Gastrocnemius medialis (tissue), 4 donors: ENCODE results near the gene SPACA5B.

Experiments
- POLR2A ChIP-seq, 2 donors: fragments of 450-650 bp; IDR thresholded peaks; one replicate each; pipeline ENCODE4 v1.6.1; 2017; ENCODE audit warnings: antibody characterized with exemption in 2 of 2, mild to moderate bottlenecking in 2 of 2, moderate library complexity in 2 of 2
- TF ChIP-seq, protein P1 (sequence below), 5 experiments: fragments of 450-650 bp in 3 of 5; fragments of 200-600 bp in 2 of 5; sonication (generic) in 2 of 5; IDR thresholded peaks in 4 of 5; conservative IDR thresholded peaks in 1 of 5; 1 replicate in 4 of 5; 2 replicates in 1 of 5; pipeline ENCODE4 v1.5.1; 2016 to 2019; ENCODE audit warnings: antibody characterized with exemption in 5 of 5, mild to moderate bottlenecking in 3 of 5, moderate library complexity in 3 of 5

DNA sequence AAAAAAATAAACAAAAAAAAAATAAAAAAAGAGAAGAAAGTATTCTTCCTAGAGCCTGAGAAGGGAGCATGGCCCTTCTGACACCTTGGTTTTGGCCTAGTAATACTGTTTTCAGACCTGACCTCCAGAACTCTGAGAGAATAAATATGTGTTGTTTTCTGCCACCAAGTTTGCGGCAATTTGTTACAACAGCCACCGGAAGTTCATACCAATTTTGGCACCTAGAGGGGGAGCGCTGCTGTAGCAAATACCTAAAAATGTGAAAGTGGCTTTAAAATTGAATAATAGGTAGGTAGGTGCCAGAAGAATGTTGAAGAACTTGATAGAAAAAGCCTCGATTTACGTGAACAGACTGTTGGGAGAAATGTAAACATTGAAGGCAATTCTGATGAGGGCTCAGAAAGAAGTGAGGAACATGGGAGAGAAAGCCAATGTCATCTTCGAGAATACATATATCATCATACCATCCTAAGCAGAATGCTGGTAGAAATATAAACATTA lies 27.5 kb upstream of the SPACA5B start:
- TF ChIP-seq, protein P1, sequence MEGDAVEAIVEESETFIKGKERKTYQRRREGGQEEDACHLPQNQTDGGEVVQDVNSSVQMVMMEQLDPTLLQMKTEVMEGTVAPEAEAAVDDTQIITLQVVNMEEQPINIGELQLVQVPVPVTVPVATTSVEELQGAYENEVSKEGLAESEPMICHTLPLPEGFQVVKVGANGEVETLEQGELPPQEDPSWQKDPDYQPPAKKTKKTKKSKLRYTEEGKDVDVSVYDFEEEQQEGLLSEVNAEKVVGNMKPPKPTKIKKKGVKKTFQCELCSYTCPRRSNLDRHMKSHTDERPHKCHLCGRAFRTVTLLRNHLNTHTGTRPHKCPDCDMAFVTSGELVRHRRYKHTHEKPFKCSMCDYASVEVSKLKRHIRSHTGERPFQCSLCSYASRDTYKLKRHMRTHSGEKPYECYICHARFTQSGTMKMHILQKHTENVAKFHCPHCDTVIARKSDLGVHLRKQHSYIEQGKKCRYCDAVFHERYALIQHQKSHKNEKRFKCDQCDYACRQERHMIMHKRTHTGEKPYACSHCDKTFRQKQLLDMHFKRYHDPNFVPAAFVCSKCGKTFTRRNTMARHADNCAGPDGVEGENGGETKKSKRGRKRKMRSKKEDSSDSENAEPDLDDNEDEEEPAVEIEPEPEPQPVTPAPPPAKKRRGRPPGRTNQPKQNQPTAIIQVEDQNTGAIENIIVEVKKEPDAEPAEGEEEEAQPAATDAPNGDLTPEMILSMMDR (IDR thresholded peaks at IDR 0.05 in 4 of 5, conservative IDR thresholded peaks at IDR 0.05 in 1 of 5), result no peak
- no peak for TF ChIP-seq POLR2A (IDR thresholded peaks at IDR 0.05)
